Neural crest cell (in vitro differentiated cells): ENCODE measurements around the gene TCFL5. TPM values are rescaled to one million over a fixed set of nuclear protein-coding genes. Genes with fewer than 3 reads are reported as not detected.

ENCODE experiments used
- DNase-seq: peaks from one replicate; pipeline ENCODE4 v3.0.0; 2021; ENCODE audit warnings: low read depth, mixed read lengths, low spot score
- H3K27ac Mint-ChIP-seq: one replicate; pipeline ENCODE4 v1.8.0; 2021; ENCODE audit warnings: mild to moderate bottlenecking, mixed read lengths; ENCODE audit not compliant: unreplicated experiment
- H3K27me3 Mint-ChIP-seq: 2 replicates; pipeline ENCODE4 v1.8.0; 2021; ENCODE audit warnings: low read depth, mild to moderate bottlenecking, mixed read lengths
- H3K36me3 Mint-ChIP-seq: 2 replicates; pipeline ENCODE4 v1.8.0; 2021; ENCODE audit warnings: low read depth, mild to moderate bottlenecking, mixed read lengths
- H3K4me1 Mint-ChIP-seq: 2 replicates; pipeline ENCODE4 v1.8.0; 2021; ENCODE audit warnings: mixed read lengths
- H3K4me3 Mint-ChIP-seq: one replicate; pipeline ENCODE4 v1.8.0; 2021; ENCODE audit warnings: mild to moderate bottlenecking, mixed read lengths
- H3K9me3 Mint-ChIP-seq: 2 replicates; pipeline ENCODE4 v1.8.0; 2021; ENCODE audit warnings: mixed read lengths
- total RNA-seq: library from RNA; stranded (reverse); gene quantifications from 2 replicates; pipeline ENCODE4 v1.2.1, GENCODE V29; 2021
- TF ChIP-seq, protein P1 (sequence below): fragments of 200-600 bp; sonication (generic); conservative IDR thresholded peaks from 2 replicates; pipeline ENCODE4 v1.5.0; 2021; ENCODE audit warnings: antibody characterized with exemption, mild to moderate bottlenecking

TCFL5 gene
- total RNA-seq, 1 donor from 2014 or later: 17.6 TPM

DNA sequence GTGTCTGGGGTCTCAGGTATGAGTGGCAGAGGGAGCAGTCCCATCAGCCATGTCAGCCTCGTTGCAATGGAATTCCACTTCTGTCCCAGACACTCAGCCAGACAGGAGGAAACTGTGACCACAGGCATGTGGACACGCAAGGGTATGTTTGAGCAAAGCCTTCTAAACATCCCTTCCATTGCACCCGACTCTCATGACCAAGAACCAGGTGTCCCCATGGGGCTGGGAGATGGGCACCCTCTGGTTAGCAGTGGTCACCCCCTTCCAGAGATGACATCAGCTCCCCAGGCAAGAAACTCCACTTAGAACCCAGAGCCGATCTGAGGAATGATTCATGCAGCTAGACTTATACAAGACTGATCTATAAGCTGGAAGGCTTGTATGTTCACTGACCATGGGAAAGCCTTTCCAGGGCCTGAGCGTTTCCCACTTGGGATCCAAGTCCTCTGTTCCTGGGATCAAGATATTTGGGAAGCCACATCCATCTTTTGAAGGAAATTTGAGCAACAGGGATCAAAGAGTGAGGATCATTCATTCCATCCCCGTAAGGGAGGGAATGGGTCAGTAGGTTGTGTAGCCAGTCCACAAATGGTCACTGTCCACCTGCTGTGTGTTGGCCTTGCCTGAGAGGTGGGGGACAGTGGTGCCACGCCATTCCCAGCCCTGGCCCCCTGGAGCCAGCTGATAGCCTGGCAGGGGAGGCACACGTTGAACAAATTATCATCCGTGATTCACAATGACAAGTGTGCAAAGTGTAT, 69.3 kb downstream of the TCFL5 start:
- TF ChIP-seq, protein P1, sequence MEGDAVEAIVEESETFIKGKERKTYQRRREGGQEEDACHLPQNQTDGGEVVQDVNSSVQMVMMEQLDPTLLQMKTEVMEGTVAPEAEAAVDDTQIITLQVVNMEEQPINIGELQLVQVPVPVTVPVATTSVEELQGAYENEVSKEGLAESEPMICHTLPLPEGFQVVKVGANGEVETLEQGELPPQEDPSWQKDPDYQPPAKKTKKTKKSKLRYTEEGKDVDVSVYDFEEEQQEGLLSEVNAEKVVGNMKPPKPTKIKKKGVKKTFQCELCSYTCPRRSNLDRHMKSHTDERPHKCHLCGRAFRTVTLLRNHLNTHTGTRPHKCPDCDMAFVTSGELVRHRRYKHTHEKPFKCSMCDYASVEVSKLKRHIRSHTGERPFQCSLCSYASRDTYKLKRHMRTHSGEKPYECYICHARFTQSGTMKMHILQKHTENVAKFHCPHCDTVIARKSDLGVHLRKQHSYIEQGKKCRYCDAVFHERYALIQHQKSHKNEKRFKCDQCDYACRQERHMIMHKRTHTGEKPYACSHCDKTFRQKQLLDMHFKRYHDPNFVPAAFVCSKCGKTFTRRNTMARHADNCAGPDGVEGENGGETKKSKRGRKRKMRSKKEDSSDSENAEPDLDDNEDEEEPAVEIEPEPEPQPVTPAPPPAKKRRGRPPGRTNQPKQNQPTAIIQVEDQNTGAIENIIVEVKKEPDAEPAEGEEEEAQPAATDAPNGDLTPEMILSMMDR: no peak
- DNase-seq: no peak
- H3K36me3 Mint-ChIP-seq: no peaks in the 10 kb centered on the region
- H3K27me3 Mint-ChIP-seq: no peaks in the 10 kb centered on the region
- no peak overlapping the region for H3K4me3 Mint-ChIP-seq
- peaks cover 18% of the 10 kb centered on the region for H3K4me1 Mint-ChIP-seq
- no peak overlapping the region for H3K27ac Mint-ChIP-seq
- H3K9me3 Mint-ChIP-seq: no peaks in the 10 kb centered on the region

DNA sequence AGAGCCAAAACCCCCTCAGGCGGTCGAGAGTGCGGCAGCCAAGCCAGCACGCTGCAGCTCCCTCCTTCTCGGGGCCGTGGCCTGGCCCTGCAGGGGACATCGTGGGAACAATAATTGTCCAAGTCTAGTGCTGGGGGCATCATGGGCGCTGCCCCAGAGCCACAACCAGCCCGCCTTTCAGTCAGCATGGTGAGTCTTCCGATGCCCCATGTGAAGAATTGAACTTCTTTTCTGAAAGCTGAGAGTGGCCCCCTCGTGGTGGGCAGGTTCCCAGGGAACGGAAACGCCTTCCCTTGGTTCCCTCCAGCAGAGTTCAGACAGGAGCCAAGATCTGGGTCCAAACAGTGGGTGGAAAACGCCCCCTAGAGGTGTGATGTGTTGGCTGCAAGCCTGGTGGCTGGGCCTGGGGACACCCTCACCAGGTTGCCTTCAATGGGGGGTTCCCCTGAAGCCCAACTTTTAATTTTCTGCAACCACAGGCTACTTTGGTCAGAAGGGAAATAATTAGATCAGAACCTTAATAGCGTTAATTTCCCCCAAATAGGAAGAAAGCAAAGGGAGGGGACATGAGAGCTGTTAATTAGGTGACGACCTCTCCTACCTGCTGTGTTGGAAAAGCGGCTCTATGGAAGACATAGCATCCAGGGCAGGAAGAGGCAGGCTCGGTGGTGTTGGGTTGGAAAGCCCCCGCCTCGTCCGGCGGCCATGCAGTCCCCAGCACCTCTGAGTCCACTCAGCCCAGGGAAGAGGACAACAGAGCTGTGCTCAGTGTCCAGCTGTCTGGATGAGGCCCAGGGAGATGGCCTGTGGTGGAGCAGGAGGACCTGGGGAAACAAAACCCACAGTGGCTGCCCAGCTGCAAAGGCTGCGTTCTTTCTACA, 70.1 kb downstream of the TCFL5 start:
- DNase-seq: peak; percentile 86
- Mint-ChIP-seq H3K4me3 (peak overlapping the region; percentile 65), H3K36me3 (no peaks in the 10 kb centered on the region), H3K9me3 (no peaks in the 10 kb centered on the region), H3K27me3 (no peaks in the 10 kb centered on the region), H3K27ac (no peak overlapping the region), H3K4me1 (peaks cover 26% of the 10 kb centered on the region)
- TF ChIP-seq, protein P1: peak; percentile 98

Other genes with a start within 250 kb of the TCFL5 start
- 7.0 and 8.2 TPM in 2 replicates for gene SLCO4A1, start 219.3 kb downstream of the TCFL5 start, total RNA-seq
- not detected in 2 replicates for gene NTSR1, start 153.0 kb downstream of the TCFL5 start, total RNA-seq
- 19.4 and 22.2 TPM in 2 replicates for gene MRGBP, start 65.3 kb downstream of the TCFL5 start, total RNA-seq
- 36.7 and 38.5 TPM in 2 replicates for gene OGFR, start 57.0 kb downstream of the TCFL5 start, total RNA-seq
- gene COL9A3, start 44.8 kb downstream of the TCFL5 start, total RNA-seq: 3.8 and 4.6 TPM in 2 replicates
- gene DIDO1, start 64.7 kb upstream of the TCFL5 start, total RNA-seq: 72.0 TPM in 2 replicates
- 62.3 and 65.6 TPM in 2 replicates for gene GID8, start 76.3 kb upstream of the TCFL5 start, total RNA-seq
- gene SLC17A9, start 90.9 kb upstream of the TCFL5 start, total RNA-seq: 1.2 and 1.4 TPM in 2 replicates
- gene BHLHE23, start 145.1 kb upstream of the TCFL5 start, total RNA-seq: not detected in 2 replicates